Stimulated activated naive CD8-positive, alpha-beta T cell treated with anti-CD3 and anti-CD28 coated beads, Interleukin-15, Interleukin-2, amounts not matched to agents 100 U/mL and 50 U/mL, for 24 hours (primary cell): Measurements from ENCODE around the gene UVSSA.

Source experiments
- ATAC-seq: fragments of 150-1000 bp; cut with Tn5 transposase; one replicate; pipeline ENCODE4 v1.10.0; 2021
- DNase-seq: peaks from one replicate; pipeline ENCODE4 v3.0.0; 2021

Gene UVSSA

GRCh38 chr4:1407657-1408333, 60.8 kb downstream of the UVSSA start:
- ATAC-seq (no peak), DNase-seq (no peak)

GRCh38 chr4:1408418-1408817, 61.4 kb downstream of the UVSSA start:
- no peak for ATAC-seq

GRCh38 chr4:1409079-1409478, 62.1 kb downstream of the UVSSA start:
- no peak for DNase-seq
- no peak for ATAC-seq

More at GRCh38 chr4:1408418-1408817, 61.4 kb downstream of the UVSSA start:
- no peak for DNase-seq

- no peak for DNase-seq
- no peak for ATAC-seq
Observed at GRCh38 chr4:1409491-1410425, 62.8 kb downstream of the UVSSA start.

GRCh38 chr4:1410491-1411325, 63.7 kb downstream of the UVSSA start:
- peak; percentile 55 for ATAC-seq

GRCh38 chr4:1411436-1412375, 64.7 kb downstream of the UVSSA start:
- DNase-seq: no peak
- ATAC-seq: no peak

More at GRCh38 chr4:1410491-1411325, 63.7 kb downstream of the UVSSA start:
- DNase-seq: peak; percentile 73

- ATAC-seq (no peak), DNase-seq (no peak)
Observed at GRCh38 chr4:1412376-1413203, 65.6 kb downstream of the UVSSA start.

GRCh38 chr4:1413204-1413663, 66.2 kb downstream of the UVSSA start:
- ATAC-seq: no peak
- no peak for DNase-seq

- DNase-seq: no peak
- no peak for ATAC-seq
Observed at GRCh38 chr4:1413687-1414479, 66.9 kb downstream of the UVSSA start.

- no peak for ATAC-seq
- no peak for DNase-seq
Observed at GRCh38 chr4:1414831-1415680, 68.0 kb downstream of the UVSSA start.

- DNase-seq (no peak), ATAC-seq (no peak)
Observed at GRCh38 chr4:1415681-1415981, 68.6 kb downstream of the UVSSA start.

GRCh38 chr4:1416051-1416947, 69.3 kb downstream of the UVSSA start:
- DNase-seq: no peak
- ATAC-seq: no peak

GRCh38 chr4:1416948-1417260, 69.9 kb downstream of the UVSSA start:
- no peak for DNase-seq
- ATAC-seq: no peak

GRCh38 chr4:1417522-1418390, 70.7 kb downstream of the UVSSA start:
- DNase-seq (no peak), ATAC-seq (no peak)

GRCh38 chr4:1418494-1419285, 71.7 kb downstream of the UVSSA start:
- no peak for ATAC-seq
- DNase-seq: no peak

- no peak for ATAC-seq
- DNase-seq: no peak
Observed at GRCh38 chr4:1419708-1420107, 72.7 kb downstream of the UVSSA start.
